WTC11 (cell line): Measurements from ENCODE around the gene INS. TPM values are rescaled to one million over a fixed set of nuclear protein-coding genes. Genes with fewer than 3 reads are reported as not detected.
A peak's percentile ranks its signal among the peaks of the same experiment; 100 is the strongest.

Source experiments
- ELF4 ChIP-seq: sonication (generic); formaldehyde crosslinking; IDR thresholded peaks from 2 replicates; pipeline ENCODE4 v1.8.1; 2022; ENCODE audit warnings: low read depth, mild to moderate bottlenecking, moderate library complexity, missing genetic modification reagents
- EMX1 ChIP-seq: fragments of 250-450 bp; sonication (Bioruptor Pico); IDR thresholded peaks from 2 replicates; pipeline ENCODE4 v1.8.0; 2021; ENCODE audit warnings: mild to moderate bottlenecking
- MXD4 ChIP-seq: fragments of 250-450 bp; sonication (Bioruptor Pico); IDR thresholded peaks from 2 replicates; pipeline ENCODE4 v1.8.0; 2021; ENCODE audit warnings: mild to moderate bottlenecking, moderate library complexity, borderline replicate concordance
- MYBL2 ChIP-seq: sonication (generic); formaldehyde crosslinking; IDR thresholded peaks from 2 replicates; pipeline ENCODE4 v1.8.1; 2023; ENCODE audit warnings: mild to moderate bottlenecking, moderate library complexity, missing genetic modification reagents
- NR3C1 ChIP-seq: sonication (generic); formaldehyde crosslinking; conservative IDR thresholded peaks from 2 replicates; pipeline ENCODE4 v1.8.1; 2023; ENCODE audit warnings: low read depth, mild to moderate bottlenecking, missing genetic modification reagents
- SMAD3 ChIP-seq: sonication (generic); formaldehyde crosslinking; IDR thresholded peaks from 2 replicates; pipeline ENCODE4 v1.8.0; 2022; ENCODE audit warnings: missing genetic modification reagents, mild to moderate bottlenecking, borderline replicate concordance
- SOX15 ChIP-seq: fragments of 250-450 bp; sonication (Bioruptor Pico); IDR thresholded peaks from 2 replicates; pipeline ENCODE4 v1.9.0; 2021; ENCODE audit warnings: mild to moderate bottlenecking
- TEAD1 ChIP-seq: sonication (generic); formaldehyde crosslinking; IDR thresholded peaks from 2 replicates; pipeline ENCODE4 v1.8.0; 2022; ENCODE audit warnings: mild to moderate bottlenecking, missing genetic modification reagents
- ZNF121 ChIP-seq: sonication (generic); formaldehyde crosslinking; IDR thresholded peaks from 2 replicates; pipeline ENCODE4 v1.8.0; 2023; ENCODE audit warnings: missing genetic modification reagents
- ZNF138 ChIP-seq: sonication (generic); formaldehyde crosslinking; conservative IDR thresholded peaks from 2 replicates; pipeline ENCODE4 v1.8.1; 2022; ENCODE audit warnings: mild to moderate bottlenecking, moderate library complexity, missing genetic modification reagents
- ZNF232 ChIP-seq: sonication (generic); formaldehyde crosslinking; IDR thresholded peaks from 2 replicates; pipeline ENCODE4 v1.8.0; 2022; ENCODE audit warnings: mild to moderate bottlenecking, missing genetic modification reagents
- ZNF317 ChIP-seq: sonication (generic); formaldehyde crosslinking; IDR thresholded peaks from 2 replicates; pipeline ENCODE4 v1.8.1; 2023; ENCODE audit warnings: low read depth, mild to moderate bottlenecking, moderate library complexity, missing genetic modification reagents, borderline replicate concordance
- ZNF396 ChIP-seq: fragments of 250-450 bp; sonication (Bioruptor Pico); IDR thresholded peaks from 2 replicates; pipeline ENCODE4 v1.8.0; 2021; ENCODE audit warnings: mild to moderate bottlenecking, moderate library complexity, borderline replicate concordance
- ZNF423 ChIP-seq: fragments of 250-450 bp; sonication (Bioruptor Pico); IDR thresholded peaks from 2 replicates; pipeline ENCODE4 v2.1.2; 2022; ENCODE audit warnings: mild to moderate bottlenecking, moderate library complexity
- total RNA-seq: library from RNA; stranded (reverse); gene quantifications from 3 replicates; pipeline ENCODE4 v1.2.3, GENCODE V29; 2021
- TF ChIP-seq, protein P1 (sequence below): sonication (generic); formaldehyde crosslinking; IDR thresholded peaks from 2 replicates; pipeline ENCODE4 v1.8.0; 2022; ENCODE audit warnings: missing genetic modification reagents
- TF ChIP-seq, protein P2 (sequence below): fragments of 250-450 bp; sonication (Bioruptor Pico); IDR thresholded peaks from 2 replicates; pipeline ENCODE4 v1.9.0; 2021; ENCODE audit warnings: mild to moderate bottlenecking
- TF ChIP-seq, protein P3 (sequence below): sonication (generic); formaldehyde crosslinking; IDR thresholded peaks from 2 replicates; pipeline ENCODE4 v1.8.1; 2023; ENCODE audit warnings: mild to moderate bottlenecking, missing genetic modification reagents
- TF ChIP-seq, protein P4 (sequence below): fragments of 250-450 bp; sonication (Bioruptor Pico); IDR thresholded peaks from 2 replicates; pipeline ENCODE4 v1.9.0; 2021; ENCODE audit warnings: moderate library complexity, mild to moderate bottlenecking, inconsistent platforms, borderline replicate concordance
- TF ChIP-seq, protein P5 (sequence below): sonication (generic); formaldehyde crosslinking; conservative IDR thresholded peaks from 2 replicates; pipeline ENCODE4 v1.8.1; 2023; ENCODE audit warnings: mild to moderate bottlenecking, low read depth, missing genetic modification reagents, moderate library complexity
- TF ChIP-seq, protein P6 (sequence below): fragments of 250-450 bp; sonication (Bioruptor Pico); IDR thresholded peaks from 2 replicates; pipeline ENCODE4 v1.9.0; 2021; ENCODE audit warnings: mild to moderate bottlenecking, borderline replicate concordance
- TF ChIP-seq, protein P7 (sequence below): sonication (generic); formaldehyde crosslinking; IDR thresholded peaks from 2 replicates; pipeline ENCODE4 v1.8.1; 2022; ENCODE audit warnings: mild to moderate bottlenecking, moderate library complexity, missing genetic modification reagents

Gene INS
- total RNA-seq, 1 experiment from 2014 or later: not detected

DNA sequence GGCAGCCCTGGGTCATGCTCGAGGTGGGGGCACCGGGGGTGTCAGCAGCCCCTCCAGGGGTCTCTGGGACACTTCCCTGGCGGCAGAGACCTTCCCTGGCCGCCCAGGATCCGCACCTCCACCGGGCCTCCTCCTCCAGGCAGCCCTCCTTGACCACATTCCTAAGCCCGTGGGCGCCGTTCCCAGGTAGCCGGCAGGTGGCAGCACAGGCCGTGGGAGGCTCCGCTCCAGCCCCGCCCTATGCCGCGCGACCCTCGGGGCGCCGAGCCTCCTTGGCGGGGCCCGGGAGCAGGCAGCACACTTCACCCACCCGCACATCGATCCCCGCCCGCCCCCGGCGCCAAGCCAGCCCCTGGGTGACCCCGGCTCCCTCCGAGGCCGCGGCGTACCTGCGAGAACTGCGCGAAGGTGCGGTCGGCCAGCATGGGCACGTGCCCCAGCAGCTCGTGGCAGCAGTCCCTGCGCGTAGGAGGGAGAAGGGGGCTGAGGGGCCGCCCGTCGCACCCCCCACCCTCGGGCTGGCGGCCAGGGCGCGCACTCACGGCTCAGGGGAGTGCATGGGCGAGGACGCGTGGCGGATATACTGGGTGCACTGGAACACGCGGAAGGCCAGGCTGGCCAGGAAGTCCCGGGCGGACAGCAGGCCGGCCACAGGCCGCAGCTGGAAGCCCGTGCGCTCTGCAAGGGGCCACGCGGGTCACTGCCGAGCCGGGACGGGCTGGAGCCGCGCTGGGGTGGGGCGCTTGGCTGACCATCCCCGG is 5.3 kb upstream of the INS start (continued):
- TF ChIP-seq, protein P1, sequence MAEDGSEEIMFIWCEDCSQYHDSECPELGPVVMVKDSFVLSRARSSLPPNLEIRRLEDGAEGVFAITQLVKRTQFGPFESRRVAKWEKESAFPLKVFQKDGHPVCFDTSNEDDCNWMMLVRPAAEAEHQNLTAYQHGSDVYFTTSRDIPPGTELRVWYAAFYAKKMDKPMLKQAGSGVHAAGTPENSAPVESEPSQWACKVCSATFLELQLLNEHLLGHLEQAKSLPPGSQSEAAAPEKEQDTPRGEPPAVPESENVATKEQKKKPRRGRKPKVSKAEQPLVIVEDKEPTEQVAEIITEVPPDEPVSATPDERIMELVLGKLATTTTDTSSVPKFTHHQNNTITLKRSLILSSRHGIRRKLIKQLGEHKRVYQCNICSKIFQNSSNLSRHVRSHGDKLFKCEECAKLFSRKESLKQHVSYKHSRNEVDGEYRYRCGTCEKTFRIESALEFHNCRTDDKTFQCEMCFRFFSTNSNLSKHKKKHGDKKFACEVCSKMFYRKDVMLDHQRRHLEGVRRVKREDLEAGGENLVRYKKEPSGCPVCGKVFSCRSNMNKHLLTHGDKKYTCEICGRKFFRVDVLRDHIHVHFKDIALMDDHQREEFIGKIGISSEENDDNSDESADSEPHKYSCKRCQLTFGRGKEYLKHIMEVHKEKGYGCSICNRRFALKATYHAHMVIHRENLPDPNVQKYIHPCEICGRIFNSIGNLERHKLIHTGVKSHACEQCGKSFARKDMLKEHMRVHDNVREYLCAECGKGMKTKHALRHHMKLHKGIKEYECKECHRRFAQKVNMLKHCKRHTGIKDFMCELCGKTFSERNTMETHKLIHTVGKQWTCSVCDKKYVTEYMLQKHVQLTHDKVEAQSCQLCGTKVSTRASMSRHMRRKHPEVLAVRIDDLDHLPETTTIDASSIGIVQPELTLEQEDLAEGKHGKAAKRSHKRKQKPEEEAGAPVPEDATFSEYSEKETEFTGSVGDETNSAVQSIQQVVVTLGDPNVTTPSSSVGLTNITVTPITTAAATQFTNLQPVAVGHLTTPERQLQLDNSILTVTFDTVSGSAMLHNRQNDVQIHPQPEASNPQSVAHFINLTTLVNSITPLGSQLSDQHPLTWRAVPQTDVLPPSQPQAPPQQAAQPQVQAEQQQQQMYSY: no peak; the same call in 1 of the 2 replicates
- TF ChIP-seq, protein P2, sequence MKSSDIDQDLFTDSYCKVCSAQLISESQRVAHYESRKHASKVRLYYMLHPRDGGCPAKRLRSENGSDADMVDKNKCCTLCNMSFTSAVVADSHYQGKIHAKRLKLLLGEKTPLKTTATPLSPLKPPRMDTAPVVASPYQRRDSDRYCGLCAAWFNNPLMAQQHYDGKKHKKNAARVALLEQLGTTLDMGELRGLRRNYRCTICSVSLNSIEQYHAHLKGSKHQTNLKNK (CRISPR knock-in tag): no peak
- TF ChIP-seq TEAD1 (CRISPR knock-in tag) (no peak), ZNF317 (CRISPR knock-in tag) (no peak), ZNF396 (CRISPR knock-in tag) (no peak), SOX15 (CRISPR knock-in tag) (no peak), NR3C1 (CRISPR knock-in tag) (no peak), ZNF232 (CRISPR knock-in tag) (no peak), MXD4 (CRISPR knock-in tag) (no peak), ZNF121 (no peak), EMX1 (no peak), ZNF138 (CRISPR knock-in tag) (0 out of 2 replicates have a peak, but pooled peaks have one; percentile 46), ELF4 (CRISPR knock-in tag) (peak; percentile 70; the same call in 1 of the 2 replicates), MYBL2 (CRISPR knock-in tag) (0 out of 2 replicates have a peak, but pooled peaks have one; percentile 55), ZNF423 (CRISPR knock-in tag) (no peak), SMAD3 (CRISPR knock-in tag) (no peak)
- TF ChIP-seq, protein P3, sequence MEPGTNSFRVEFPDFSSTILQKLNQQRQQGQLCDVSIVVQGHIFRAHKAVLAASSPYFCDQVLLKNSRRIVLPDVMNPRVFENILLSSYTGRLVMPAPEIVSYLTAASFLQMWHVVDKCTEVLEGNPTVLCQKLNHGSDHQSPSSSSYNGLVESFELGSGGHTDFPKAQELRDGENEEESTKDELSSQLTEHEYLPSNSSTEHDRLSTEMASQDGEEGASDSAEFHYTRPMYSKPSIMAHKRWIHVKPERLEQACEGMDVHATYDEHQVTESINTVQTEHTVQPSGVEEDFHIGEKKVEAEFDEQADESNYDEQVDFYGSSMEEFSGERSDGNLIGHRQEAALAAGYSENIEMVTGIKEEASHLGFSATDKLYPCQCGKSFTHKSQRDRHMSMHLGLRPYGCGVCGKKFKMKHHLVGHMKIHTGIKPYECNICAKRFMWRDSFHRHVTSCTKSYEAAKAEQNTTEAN (CRISPR knock-in tag): peak; percentile 81; the same call in 1 of the 2 replicates
- TF ChIP-seq, protein P4, sequence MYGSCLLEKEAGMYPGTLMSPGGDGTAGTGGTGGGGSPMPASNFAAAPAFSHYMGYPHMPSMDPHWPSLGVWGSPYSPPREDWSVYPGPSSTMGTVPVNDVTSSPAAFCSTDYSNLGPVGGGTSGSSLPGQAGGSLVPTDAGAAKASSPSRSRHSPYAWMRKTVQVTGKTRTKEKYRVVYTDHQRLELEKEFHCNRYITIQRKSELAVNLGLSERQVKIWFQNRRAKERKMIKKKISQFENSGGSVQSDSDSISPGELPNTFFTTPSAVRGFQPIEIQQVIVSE (CRISPR knock-in tag): no peak
- TF ChIP-seq, protein P5, sequence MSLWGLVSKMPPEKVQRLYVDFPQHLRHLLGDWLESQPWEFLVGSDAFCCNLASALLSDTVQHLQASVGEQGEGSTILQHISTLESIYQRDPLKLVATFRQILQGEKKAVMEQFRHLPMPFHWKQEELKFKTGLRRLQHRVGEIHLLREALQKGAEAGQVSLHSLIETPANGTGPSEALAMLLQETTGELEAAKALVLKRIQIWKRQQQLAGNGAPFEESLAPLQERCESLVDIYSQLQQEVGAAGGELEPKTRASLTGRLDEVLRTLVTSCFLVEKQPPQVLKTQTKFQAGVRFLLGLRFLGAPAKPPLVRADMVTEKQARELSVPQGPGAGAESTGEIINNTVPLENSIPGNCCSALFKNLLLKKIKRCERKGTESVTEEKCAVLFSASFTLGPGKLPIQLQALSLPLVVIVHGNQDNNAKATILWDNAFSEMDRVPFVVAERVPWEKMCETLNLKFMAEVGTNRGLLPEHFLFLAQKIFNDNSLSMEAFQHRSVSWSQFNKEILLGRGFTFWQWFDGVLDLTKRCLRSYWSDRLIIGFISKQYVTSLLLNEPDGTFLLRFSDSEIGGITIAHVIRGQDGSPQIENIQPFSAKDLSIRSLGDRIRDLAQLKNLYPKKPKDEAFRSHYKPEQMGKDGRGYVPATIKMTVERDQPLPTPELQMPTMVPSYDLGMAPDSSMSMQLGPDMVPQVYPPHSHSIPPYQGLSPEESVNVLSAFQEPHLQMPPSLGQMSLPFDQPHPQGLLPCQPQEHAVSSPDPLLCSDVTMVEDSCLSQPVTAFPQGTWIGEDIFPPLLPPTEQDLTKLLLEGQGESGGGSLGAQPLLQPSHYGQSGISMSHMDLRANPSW (CRISPR knock-in tag): no peak
- TF ChIP-seq, protein P6, sequence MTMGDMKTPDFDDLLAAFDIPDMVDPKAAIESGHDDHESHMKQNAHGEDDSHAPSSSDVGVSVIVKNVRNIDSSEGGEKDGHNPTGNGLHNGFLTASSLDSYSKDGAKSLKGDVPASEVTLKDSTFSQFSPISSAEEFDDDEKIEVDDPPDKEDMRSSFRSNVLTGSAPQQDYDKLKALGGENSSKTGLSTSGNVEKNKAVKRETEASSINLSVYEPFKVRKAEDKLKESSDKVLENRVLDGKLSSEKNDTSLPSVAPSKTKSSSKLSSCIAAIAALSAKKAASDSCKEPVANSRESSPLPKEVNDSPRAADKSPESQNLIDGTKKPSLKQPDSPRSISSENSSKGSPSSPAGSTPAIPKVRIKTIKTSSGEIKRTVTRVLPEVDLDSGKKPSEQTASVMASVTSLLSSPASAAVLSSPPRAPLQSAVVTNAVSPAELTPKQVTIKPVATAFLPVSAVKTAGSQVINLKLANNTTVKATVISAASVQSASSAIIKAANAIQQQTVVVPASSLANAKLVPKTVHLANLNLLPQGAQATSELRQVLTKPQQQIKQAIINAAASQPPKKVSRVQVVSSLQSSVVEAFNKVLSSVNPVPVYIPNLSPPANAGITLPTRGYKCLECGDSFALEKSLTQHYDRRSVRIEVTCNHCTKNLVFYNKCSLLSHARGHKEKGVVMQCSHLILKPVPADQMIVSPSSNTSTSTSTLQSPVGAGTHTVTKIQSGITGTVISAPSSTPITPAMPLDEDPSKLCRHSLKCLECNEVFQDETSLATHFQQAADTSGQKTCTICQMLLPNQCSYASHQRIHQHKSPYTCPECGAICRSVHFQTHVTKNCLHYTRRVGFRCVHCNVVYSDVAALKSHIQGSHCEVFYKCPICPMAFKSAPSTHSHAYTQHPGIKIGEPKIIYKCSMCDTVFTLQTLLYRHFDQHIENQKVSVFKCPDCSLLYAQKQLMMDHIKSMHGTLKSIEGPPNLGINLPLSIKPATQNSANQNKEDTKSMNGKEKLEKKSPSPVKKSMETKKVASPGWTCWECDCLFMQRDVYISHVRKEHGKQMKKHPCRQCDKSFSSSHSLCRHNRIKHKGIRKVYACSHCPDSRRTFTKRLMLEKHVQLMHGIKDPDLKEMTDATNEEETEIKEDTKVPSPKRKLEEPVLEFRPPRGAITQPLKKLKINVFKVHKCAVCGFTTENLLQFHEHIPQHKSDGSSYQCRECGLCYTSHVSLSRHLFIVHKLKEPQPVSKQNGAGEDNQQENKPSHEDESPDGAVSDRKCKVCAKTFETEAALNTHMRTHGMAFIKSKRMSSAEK (CRISPR knock-in tag): no peak
- TF ChIP-seq, protein P7, sequence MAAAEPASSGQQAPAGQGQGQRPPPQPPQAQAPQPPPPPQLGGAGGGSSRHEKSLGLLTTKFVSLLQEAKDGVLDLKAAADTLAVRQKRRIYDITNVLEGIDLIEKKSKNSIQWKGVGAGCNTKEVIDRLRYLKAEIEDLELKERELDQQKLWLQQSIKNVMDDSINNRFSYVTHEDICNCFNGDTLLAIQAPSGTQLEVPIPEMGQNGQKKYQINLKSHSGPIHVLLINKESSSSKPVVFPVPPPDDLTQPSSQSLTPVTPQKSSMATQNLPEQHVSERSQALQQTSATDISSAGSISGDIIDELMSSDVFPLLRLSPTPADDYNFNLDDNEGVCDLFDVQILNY (CRISPR knock-in tag): 0 out of 2 replicates have a peak, but pooled peaks have one; percentile 38
